HCT116 (cell line): ENCODE results near the gene DAO. TPM values are rescaled to one million over a fixed set of nuclear protein-coding genes. Genes with fewer than 3 reads are reported as not detected.

Experiments
- ATAC-seq: fragments of 200-7000 bp; cut with Tn5 transposase; 2 replicates; pipeline ENCODE4 v1.9.1; 2020; ENCODE audit warnings: mild to moderate bottlenecking, moderate library complexity
- BruUV-seq: library from RNA; stranded (reverse); fragments of 400-500 nt; replicated peaks from 2 replicates; lab custom pipeline; 2021; lab: Mats Ljungman, UMichigan
- CTCF ChIA-PET: fragments of 300-600 bp; sonication (Branson Sonifier 250); formaldehyde crosslinking; loops from one replicate; lab custom pipeline; 2021; ENCODE audit warnings: antibody characterized with exemption; lab: Charles Lee
- POLR2A ChIA-PET: fragments of 300-600, 350-600 bp; sonication (Branson Sonifier 250); formaldehyde crosslinking; loops from one replicate; lab custom pipeline; 2021; ENCODE audit warnings: antibody characterized with exemption; lab: Charles Lee
- RAD21 ChIA-PET, 2 experiments: fragments of 300-600 bp; sonication (Branson Sonifier 250); formaldehyde crosslinking; loops; one replicate each; lab custom pipeline; 2023; ENCODE audit warnings: low total read pairs in 2 of 2; ENCODE audit not compliant: uncharacterized antibody in 2 of 2, unreplicated experiment in 2 of 2, low non-redundant PET in 1 of 2; lab: Charles Lee
- DNase-seq: peaks from one replicate; pipeline ENCODE4 v3.0.0-alpha.2; 2010; ENCODE audit warnings: low read depth, low spot score
- H2AFZ ChIP-seq: fragments of 200-600 bp; shearing (Covaris generic), sonication (generic); 2 replicates; pipeline ENCODE4 v1.6.1; 2017; ENCODE audit warnings: low read depth, mixed run types, mixed read lengths, antibody characterized with exemption, low read length; ENCODE audit not compliant: poor library complexity, severe bottlenecking
- H3K27ac ChIP-seq: 2 replicates; pipeline ENCODE4 v1.5.1; 2012; ENCODE audit warnings: low read depth, low read length
- H3K27me3 ChIP-seq: fragments of 200-600 bp; sonication (generic); 2 replicates; pipeline ENCODE4 v1.6.1; 2016; ENCODE audit warnings: mixed run types, low read length, mixed read lengths; ENCODE audit not compliant: insufficient read depth
- H3K36me3 ChIP-seq, 2 experiments: fragments of 200-500 bp in 1 of 2; fragments of 200-600 bp in 1 of 2; sonication (Bioruptor generic) in 1 of 2; sonication (generic) in 1 of 2; 2 replicates each; pipeline versions ENCODE4 v1.5.1 to v1.6.1; 2014 to 2016; ENCODE audit warnings: low read length in 2 of 2, inconsistent platforms in 1 of 2, mixed read lengths in 1 of 2, mixed run types in 1 of 2; ENCODE audit not compliant: insufficient read depth in 2 of 2, control insufficient read depth in 1 of 2
- H3K4me1 ChIP-seq, 2 experiments: fragments of 200-600 bp in 1 of 2; sonication (generic) in 1 of 2; 2 replicates each; pipeline versions ENCODE4 v1.5.1 to v1.6.1; 2012 to 2017; ENCODE audit warnings: low read length in 2 of 2, inconsistent platforms in 1 of 2, mild to moderate bottlenecking in 1 of 2, mixed read lengths in 1 of 2, mixed run types in 1 of 2, moderate library complexity in 1 of 2; ENCODE audit not compliant: insufficient read depth in 2 of 2, control insufficient read depth in 1 of 2
- H3K4me2 ChIP-seq: fragments of 200-600 bp; sonication (generic); 2 replicates; pipeline ENCODE4 v1.6.1; 2017; ENCODE audit warnings: mixed run types, low read length, mixed read lengths
- H3K4me3 ChIP-seq, 2 experiments: fragments of 200-600 bp in 1 of 2; sonication (generic) in 1 of 2; replicated peaks in 1 of 2; 2 replicates each; pipeline ENCODE4 v1.5.1; 2011 to 2016; ENCODE audit warnings: low read length in 2 of 2, control low read depth in 1 of 2, low read depth in 1 of 2, mild to moderate bottlenecking in 1 of 2, mixed read lengths in 1 of 2, mixed run types in 1 of 2
- H3K79me2 ChIP-seq: fragments of 200-600 bp; sonication (generic); 2 replicates; pipeline ENCODE4 v1.6.1; 2017; ENCODE audit warnings: mild to moderate bottlenecking, mixed run types, low read length, moderate library complexity, mixed read lengths; ENCODE audit not compliant: insufficient read depth
- H3K9ac ChIP-seq: fragments of 200-600 bp; sonication (generic); 2 replicates; pipeline ENCODE4 v1.6.1; 2016; ENCODE audit warnings: low read length, mixed read lengths
- H3K9me2 ChIP-seq: fragments of 200-600 bp; sonication (generic), shearing (Covaris generic); 2 replicates; pipeline ENCODE4 v1.6.1; 2017; ENCODE audit warnings: mixed run types, mild to moderate bottlenecking, moderate library complexity; ENCODE audit not compliant: insufficient read depth
- H3K9me3 ChIP-seq, 2 experiments: fragments of 200-500 bp in 1 of 2; fragments of 200-600 bp in 1 of 2; sonication (Bioruptor generic) in 1 of 2; sonication (generic) in 1 of 2; 2 replicates each; pipeline ENCODE4 v1.6.1; 2014 to 2017; ENCODE audit warnings: low read length in 2 of 2, mixed read lengths in 2 of 2, inconsistent platforms in 1 of 2, low read depth in 1 of 2, mild to moderate bottlenecking in 1 of 2, mixed run types in 1 of 2, moderate library complexity in 1 of 2; ENCODE audit not compliant: control insufficient read depth in 1 of 2, insufficient read depth in 1 of 2
- H4K20me1 ChIP-seq: fragments of 200-600 bp; sonication (generic), shearing (Covaris generic); 2 replicates; pipeline ENCODE4 v1.6.1; 2017; ENCODE audit warnings: mixed run types, mild to moderate bottlenecking, moderate library complexity; ENCODE audit not compliant: insufficient read depth
- CBX3 ChIP-seq: IDR thresholded peaks from 2 replicates; pipeline ENCODE4 v1.6.1; 2012; ENCODE audit warnings: low read depth
- CEBPB ChIP-seq: IDR thresholded peaks from 2 replicates; pipeline ENCODE4 v1.6.1; 2012; ENCODE audit warnings: low read depth
- EGR1 ChIP-seq: IDR thresholded peaks from 2 replicates; pipeline ENCODE4 v1.6.1; 2012; ENCODE audit warnings: low read depth
- ELF1 ChIP-seq: IDR thresholded peaks from 2 replicates; pipeline ENCODE4 v1.6.1; 2012; ENCODE audit warnings: low read depth, borderline replicate concordance
- EZH2 ChIP-seq: fragments of 200-600 bp; sonication (generic); IDR thresholded peaks from 2 replicates; pipeline ENCODE4 v1.6.1; 2017; ENCODE audit warnings: antibody characterized with exemption, mixed run types
- EZH2phosphoT487 ChIP-seq: fragments of 200-600 bp; IDR thresholded peaks from 2 replicates; pipeline ENCODE4 v1.6.1; 2018; ENCODE audit warnings: antibody characterized with exemption, borderline replicate concordance
- FOSL1 ChIP-seq: IDR thresholded peaks from 2 replicates; pipeline ENCODE4 v1.6.1; 2012; ENCODE audit warnings: low read depth
- POLR2A ChIP-seq: IDR thresholded peaks from 2 replicates; pipeline ENCODE4 v1.7.0; 2011; ENCODE audit warnings: borderline replicate concordance; ENCODE audit not compliant: insufficient read depth, insufficient read length; ENCODE audit errors: extremely low read depth
- POLR2AphosphoS5 ChIP-seq: IDR thresholded peaks from 2 replicates; pipeline ENCODE4 v1.6.1; 2011; ENCODE audit warnings: mild to moderate bottlenecking, low read depth, low read length, moderate library complexity
- RAD21 ChIP-seq: IDR thresholded peaks from 2 replicates; pipeline ENCODE4 v1.6.1; 2012; ENCODE audit warnings: low read depth, mild to moderate bottlenecking
- SIN3A ChIP-seq: IDR thresholded peaks from 2 replicates; pipeline ENCODE4 v1.6.1; 2012; ENCODE audit warnings: low read depth
- SP1 ChIP-seq: IDR thresholded peaks from 2 replicates; pipeline ENCODE4 v1.6.1; 2012; ENCODE audit warnings: low read depth
- SRF ChIP-seq: IDR thresholded peaks from 2 replicates; pipeline ENCODE4 v1.6.1; 2012; ENCODE audit warnings: low read depth
- TCF7L2 ChIP-seq: IDR thresholded peaks from 2 replicates; pipeline ENCODE4 v1.7.0; 2011; ENCODE audit warnings: borderline replicate concordance, inconsistent platforms; ENCODE audit not compliant: insufficient read depth, insufficient read length; ENCODE audit errors: extremely low read depth
- ZFX ChIP-seq: fragments of 450-650 bp; IDR thresholded peaks from 2 replicates; pipeline ENCODE4 v1.6.1; 2017
- ZNF274 ChIP-seq: fragments of 200-500 bp; sonication (Bioruptor generic); IDR thresholded peaks from 2 replicates; pipeline ENCODE4 v1.6.1; 2014; ENCODE audit warnings: mild to moderate bottlenecking, low read depth, low read length, inconsistent platforms
- intact Hi-C: fragments of 100-400 bp; cut with micrococcal nuclease; formaldehyde crosslinking; loops from 2 replicates; pipeline ENCODE4 v1.10.0; 2022
- total RNA-seq: library from RNA; stranded (reverse); gene quantifications from one replicate; pipeline ENCODE4 v1.2.1, GENCODE V29; 2021; ENCODE audit not compliant: unreplicated experiment
- TF ChIP-seq, protein P1 (sequence below): IDR thresholded peaks from 2 replicates; pipeline ENCODE4 v1.6.1; 2012; ENCODE audit warnings: low read depth
- TF ChIP-seq, protein P2 (sequence below): IDR thresholded peaks from 2 replicates; pipeline ENCODE4 v1.6.1; 2011; ENCODE audit warnings: mild to moderate bottlenecking, low read length, moderate library complexity; ENCODE audit not compliant: insufficient replicate concordance; ENCODE audit errors: extremely low read depth

DAO gene
- total RNA-seq, 1 experiment from 2014 or later: not detected

DNA sequence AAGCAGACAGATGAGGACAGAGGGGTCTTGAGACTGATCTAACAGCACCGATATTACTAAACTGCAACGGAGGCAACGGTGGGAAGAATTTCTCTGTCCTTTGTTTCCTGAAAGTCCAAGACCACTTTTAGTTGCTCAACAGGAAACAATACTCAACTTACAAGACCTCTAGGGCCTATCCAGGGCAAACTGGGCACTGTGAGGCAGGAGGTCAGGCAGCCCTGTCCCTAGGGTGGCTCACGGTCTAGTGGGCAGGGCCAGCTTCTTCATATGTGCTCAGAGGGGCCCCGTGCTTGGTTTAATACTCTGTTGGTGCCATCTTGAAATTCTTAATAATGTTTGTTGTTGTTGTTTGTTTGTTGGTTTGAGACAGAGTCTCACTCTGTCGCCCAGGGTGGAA lies 36.7 kb upstream of the DAO start:
- H3K9ac ChIP-seq: peak overlapping the region; percentile 17; the same call in 1 of the 2 replicates
- no peak overlapping the region for H3K4me3 ChIP-seq
- H3K79me2 ChIP-seq: peaks cover 87% of the 10 kb centered on the region
- no peak overlapping the region for H3K27ac ChIP-seq
- DNase-seq (no peak), ATAC-seq (no peak)
- ChIA-PET RAD21 (no interaction called here), CTCF (no interaction called here), POLR2A (no interaction called here)
- peaks cover 6 to 56% of the 10 kb centered on the region in 2 experiments for H3K36me3 ChIP-seq
- no peaks in the 10 kb centered on the region for H3K9me3 ChIP-seq
- H2AFZ ChIP-seq: no peak overlapping the region
- H4K20me1 ChIP-seq: no peaks in the 10 kb centered on the region
- H3K4me1 ChIP-seq: peaks cover 34 to 71% of the 10 kb centered on the region in 2 experiments
- no peaks in the 10 kb centered on the region for H3K9me2 ChIP-seq
- H3K27me3 ChIP-seq: no peaks in the 10 kb centered on the region
- no peak overlapping the region; the same call in 1 of the 2 replicates for H3K4me2 ChIP-seq
- TF ChIP-seq ELF1 (no peak), POLR2A (no peak), EZH2phosphoT487 (no peak), EZH2 (no peak), FOSL1 (no peak), SRF (no peak), CBX3 (no peak), ZFX (no peak), ZNF274 (no peak), RAD21 (no peak), CEBPB (no peak), SIN3A (no peak), TCF7L2 (no peak), EGR1 (no peak), POLR2AphosphoS5 (no peak), SP1 (no peak)
- TF ChIP-seq, protein P1, sequence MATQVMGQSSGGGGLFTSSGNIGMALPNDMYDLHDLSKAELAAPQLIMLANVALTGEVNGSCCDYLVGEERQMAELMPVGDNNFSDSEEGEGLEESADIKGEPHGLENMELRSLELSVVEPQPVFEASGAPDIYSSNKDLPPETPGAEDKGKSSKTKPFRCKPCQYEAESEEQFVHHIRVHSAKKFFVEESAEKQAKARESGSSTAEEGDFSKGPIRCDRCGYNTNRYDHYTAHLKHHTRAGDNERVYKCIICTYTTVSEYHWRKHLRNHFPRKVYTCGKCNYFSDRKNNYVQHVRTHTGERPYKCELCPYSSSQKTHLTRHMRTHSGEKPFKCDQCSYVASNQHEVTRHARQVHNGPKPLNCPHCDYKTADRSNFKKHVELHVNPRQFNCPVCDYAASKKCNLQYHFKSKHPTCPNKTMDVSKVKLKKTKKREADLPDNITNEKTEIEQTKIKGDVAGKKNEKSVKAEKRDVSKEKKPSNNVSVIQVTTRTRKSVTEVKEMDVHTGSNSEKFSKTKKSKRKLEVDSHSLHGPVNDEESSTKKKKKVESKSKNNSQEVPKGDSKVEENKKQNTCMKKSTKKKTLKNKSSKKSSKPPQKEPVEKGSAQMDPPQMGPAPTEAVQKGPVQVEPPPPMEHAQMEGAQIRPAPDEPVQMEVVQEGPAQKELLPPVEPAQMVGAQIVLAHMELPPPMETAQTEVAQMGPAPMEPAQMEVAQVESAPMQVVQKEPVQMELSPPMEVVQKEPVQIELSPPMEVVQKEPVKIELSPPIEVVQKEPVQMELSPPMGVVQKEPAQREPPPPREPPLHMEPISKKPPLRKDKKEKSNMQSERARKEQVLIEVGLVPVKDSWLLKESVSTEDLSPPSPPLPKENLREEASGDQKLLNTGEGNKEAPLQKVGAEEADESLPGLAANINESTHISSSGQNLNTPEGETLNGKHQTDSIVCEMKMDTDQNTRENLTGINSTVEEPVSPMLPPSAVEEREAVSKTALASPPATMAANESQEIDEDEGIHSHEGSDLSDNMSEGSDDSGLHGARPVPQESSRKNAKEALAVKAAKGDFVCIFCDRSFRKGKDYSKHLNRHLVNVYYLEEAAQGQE: no peak
- TF ChIP-seq, protein P2, sequence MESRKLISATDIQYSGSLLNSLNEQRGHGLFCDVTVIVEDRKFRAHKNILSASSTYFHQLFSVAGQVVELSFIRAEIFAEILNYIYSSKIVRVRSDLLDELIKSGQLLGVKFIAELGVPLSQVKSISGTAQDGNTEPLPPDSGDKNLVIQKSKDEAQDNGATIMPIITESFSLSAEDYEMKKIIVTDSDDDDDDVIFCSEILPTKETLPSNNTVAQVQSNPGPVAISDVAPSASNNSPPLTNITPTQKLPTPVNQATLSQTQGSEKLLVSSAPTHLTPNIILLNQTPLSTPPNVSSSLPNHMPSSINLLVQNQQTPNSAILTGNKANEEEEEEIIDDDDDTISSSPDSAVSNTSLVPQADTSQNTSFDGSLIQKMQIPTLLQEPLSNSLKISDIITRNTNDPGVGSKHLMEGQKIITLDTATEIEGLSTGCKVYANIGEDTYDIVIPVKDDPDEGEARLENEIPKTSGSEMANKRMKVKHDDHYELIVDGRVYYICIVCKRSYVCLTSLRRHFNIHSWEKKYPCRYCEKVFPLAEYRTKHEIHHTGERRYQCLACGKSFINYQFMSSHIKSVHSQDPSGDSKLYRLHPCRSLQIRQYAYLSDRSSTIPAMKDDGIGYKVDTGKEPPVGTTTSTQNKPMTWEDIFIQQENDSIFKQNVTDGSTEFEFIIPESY: no peak
- no TSS peak for BruUV-seq
- intact Hi-C loops: no loop called here
